PFSK-1 (cell line): Measurements from ENCODE around the gene HAS3.

ENCODE experiments used
- POLR2AphosphoS5 ChIP-seq: IDR thresholded peaks from 2 replicates; pipeline ENCODE4 v1.6.1; 2012; ENCODE audit warnings: low read depth, mild to moderate bottlenecking, control low read depth, low read length, moderate library complexity
- REST ChIP-seq, 2 experiments: IDR thresholded peaks; 2 replicates each; pipeline versions ENCODE4 v1.6.1 to v1.8.0; 2011 to 2012; ENCODE audit warnings: low read depth in 2 of 2, low read length in 2 of 2, control low read depth in 1 of 2, inconsistent platforms in 1 of 2, mild to moderate bottlenecking in 1 of 2, moderate library complexity in 1 of 2; ENCODE audit not compliant: insufficient read depth in 1 of 2
- SIN3A ChIP-seq: IDR thresholded peaks from 2 replicates; pipeline ENCODE4 v1.6.1; 2012; ENCODE audit warnings: mild to moderate bottlenecking, low read length, moderate library complexity, borderline replicate concordance; ENCODE audit not compliant: insufficient read depth
- TAF1 ChIP-seq: IDR thresholded peaks from 2 replicates; pipeline ENCODE4 v1.6.1; 2012; ENCODE audit warnings: low read length, control low read depth, borderline replicate concordance; ENCODE audit not compliant: insufficient read depth

- TF ChIP-seq TAF1 (no peak), POLR2AphosphoS5 (no peak), REST (IDR thresholded peaks at IDR 0.05; ENCODE audit: insufficient read depth in 1 of 2, low read depth in 2 of 2, low read length in 2 of 2) (no peak), SIN3A (no peak)
Observed at GRCh38 chr16:69111876-69112230, 6.4 kb downstream of the HAS3 start.
